Fibroblast of the aortic adventitia (primary cell): Measurements from ENCODE around the gene KAT6B. TPM values are rescaled to one million over a fixed set of nuclear protein-coding genes. Genes with fewer than 3 reads are reported as not detected.

ENCODE experiments used
- DNase-seq: peaks from one replicate; pipeline ENCODE4 v3.0.0-alpha.2; 2010; ENCODE audit warnings: low read depth
- H3K4me3 ChIP-seq: 2 replicates; pipeline ENCODE4 v1.5.1; 2011; ENCODE audit warnings: low read depth, mild to moderate bottlenecking, control low read depth, low read length, moderate library complexity
- CTCF ChIP-seq: IDR thresholded peaks from 2 replicates; pipeline ENCODE4 v1.5.1; 2011; ENCODE audit warnings: mild to moderate bottlenecking, low read length, control low read depth, inconsistent platforms; ENCODE audit not compliant: insufficient read depth
- total RNA-seq: library from RNA; depleted of rRNA; stranded (reverse); fragments of >200 nt; gene quantifications from 2 replicates; pipeline ENCODE4 v1.2.3, GENCODE V29; 2012; ENCODE audit warnings: low replicate concordance

KAT6B gene
- total RNA-seq, 1 donor: 38.9 TPM

- no peak for TF ChIP-seq CTCF
- no peak overlapping the region for H3K4me3 ChIP-seq
- DNase-seq: peak; percentile 69
Observed at GRCh38 chr10:75035975-75036708, 209.7 kb downstream of the KAT6B start.

GRCh38 chr10:75037171-75038153, 211.1 kb downstream of the KAT6B start:
- DNase-seq: no peak
- no peak overlapping the region for H3K4me3 ChIP-seq
- no peak for TF ChIP-seq CTCF

GRCh38 chr10:75038335-75038734, 211.9 kb downstream of the KAT6B start:
- H3K4me3 ChIP-seq: no peak overlapping the region
- DNase-seq: peak; percentile 87
- TF ChIP-seq CTCF: no peak

GRCh38 chr10:75040576-75040975, 214.2 kb downstream of the KAT6B start:
- DNase-seq: no peak
- no peak for TF ChIP-seq CTCF
- H3K4me3 ChIP-seq: no peak overlapping the region

- DNase-seq: peak; percentile 80
- no peak for TF ChIP-seq CTCF
Observed at GRCh38 chr10:75042292-75042974, 216.0 kb downstream of the KAT6B start.

GRCh38 chr10:75043256-75044131, 217.1 kb downstream of the KAT6B start:
- TF ChIP-seq CTCF: no peak
- H3K4me3 ChIP-seq: no peak overlapping the region
- DNase-seq: no peak

More at GRCh38 chr10:75042292-75042974, 216.0 kb downstream of the KAT6B start:
- H3K4me3 ChIP-seq: no peak overlapping the region
